Natural killer cell (primary cell): ENCODE results near the gene ANGPTL4. TPM values are rescaled to one million over a fixed set of nuclear protein-coding genes. Genes with fewer than 3 reads are reported as not detected.

Experiments used
- ATAC-seq, 3 donors: fragments of 150-1000 bp in 2 of 3; fragments of 200-7000 bp in 1 of 3; cut with Tn5 transposase; 1 replicate in 1 of 3; 2 replicates in 2 of 3; pipeline ENCODE4 v1.10.0; 2021; ENCODE audit warnings: mild to moderate bottlenecking in 2 of 3, moderate library complexity in 2 of 3
- DNase-seq, 2 donors: peaks; one replicate each; pipeline versions ENCODE4 v3.0.0 to v3.0.0-alpha.2; 2013 to 2021; ENCODE audit warnings: mixed read lengths in 1 of 2
- H3K27ac ChIP-seq: one replicate; pipeline ENCODE4 v1.5.1; 2013; ENCODE audit warnings: mild to moderate bottlenecking, low read length
- H3K27me3 ChIP-seq: one replicate; pipeline ENCODE4 v1.6.1; 2013; ENCODE audit warnings: low read length; ENCODE audit not compliant: control insufficient read depth, insufficient read depth
- H3K36me3 ChIP-seq: one replicate; pipeline ENCODE4 v1.6.1; 2013; ENCODE audit warnings: low read length; ENCODE audit not compliant: control insufficient read depth, insufficient read depth
- H3K4me1 ChIP-seq: one replicate; pipeline ENCODE4 v1.6.1; 2013; ENCODE audit warnings: low read length; ENCODE audit not compliant: control insufficient read depth, insufficient read depth
- H3K4me3 ChIP-seq: one replicate; pipeline ENCODE4 v1.5.1; 2013; ENCODE audit warnings: low read length
- H3K9me3 ChIP-seq: one replicate; pipeline ENCODE4 v1.6.1; 2013; ENCODE audit warnings: low read length; ENCODE audit not compliant: control insufficient read depth, insufficient read depth
- H3K27ac Mint-ChIP-seq, 2 donors: one replicate each; pipeline ENCODE4 v1.8.0; 2022; ENCODE audit warnings: mild to moderate bottlenecking in 2 of 2, mixed read lengths in 2 of 2, moderate library complexity in 1 of 2
- H3K27me3 Mint-ChIP-seq, 2 donors: one replicate each; pipeline ENCODE4 v1.8.0; 2022; ENCODE audit warnings: low read depth in 2 of 2, mixed read lengths in 2 of 2
- H3K36me3 Mint-ChIP-seq: one replicate; pipeline ENCODE4 v1.8.0; 2022; ENCODE audit warnings: mixed read lengths
- H3K4me1 Mint-ChIP-seq, 2 donors: one replicate each; pipeline ENCODE4 v1.8.0; 2022; ENCODE audit warnings: mixed read lengths in 2 of 2
- H3K4me3 Mint-ChIP-seq: one replicate; pipeline ENCODE4 v1.8.0; 2022; ENCODE audit warnings: mild to moderate bottlenecking, moderate library complexity, mixed read lengths
- H3K9me3 Mint-ChIP-seq, 2 donors: one replicate each; pipeline ENCODE4 v1.8.0; 2022; ENCODE audit warnings: mixed read lengths in 2 of 2
- CTCF ChIP-seq: fragments of 200-600 bp; IDR thresholded peaks from one replicate; pipeline ENCODE4 v1.8.0; 2022; ENCODE audit warnings: antibody characterized with exemption
- WGBS: methylation state at CpG from one replicate; pipeline ENCODE4 v1.1.7; 2013; ENCODE audit warnings: missing lambda C conversion rate; ENCODE audit not compliant: insufficient coverage; 5-methylcytosine and 5-hydroxymethylcytosine counted together
- intact Hi-C: fragments of 100-400 bp; cut with micrococcal nuclease; formaldehyde crosslinking; loops from one replicate; pipeline ENCODE4 v1.14.2; 2022
- total RNA-seq, 4 donors: library from RNA; stranded (reverse); fragments of 120-200 nt in 1 of 4; gene quantifications; one replicate each; pipeline versions ENCODE4 v1.2.3 to v1.2.4, GENCODE V29; 2013 to 2022

Gene ANGPTL4
- total RNA-seq, 3 donors from 2014 or later (not counting 1 experiment from before 2014, with no cell fraction given): not detected

GRCh38 chr19:8389891-8390616, 26.1 kb downstream of the ANGPTL4 start, which contains the start of gene RAB11B:
TSS of gene RAB11B (plus strand) at chr19:8390360. CDS start at chr19:8390417, 57 bp downstream.
- peak within 1 kb of the TSS; percentile 94 for H3K27ac Mint-ChIP-seq
- intact Hi-C loops: loop anchor here (1.0 kb wide), 3 partner anchors 23 to 202 kb away; partner anchors contain the start of genes HNRNPM and MARCHF2
- H3K27me3 ChIP-seq: no peaks in the 10 kb centered on the region
- TF ChIP-seq CTCF: no peak
- H3K4me1 Mint-ChIP-seq: peaks cover 16 to 33% of the 10 kb centered on the region in 2 donors
- H3K4me3 ChIP-seq: peak within 1 kb of the TSS; percentile 49
- H3K4me1 ChIP-seq: peaks cover 34% of the 10 kb centered on the region
- WGBS: under 1% methylated on average over 70 of the region's 70 CpGs
- no peaks in the 10 kb centered on the region for H3K9me3 ChIP-seq
- peak within 1 kb of the TSS; percentile 92 for H3K27ac ChIP-seq
- peak; percentile 95 to 99 for DNase-seq
- H3K9me3 Mint-ChIP-seq: no peaks in the 10 kb centered on the region
- no peaks in the 10 kb centered on the region for H3K36me3 Mint-ChIP-seq
- H3K4me3 Mint-ChIP-seq: peak within 1 kb of the TSS; percentile 98
- H3K36me3 ChIP-seq: no peaks in the 10 kb centered on the region
- ATAC-seq: peak; percentile 85 to 96 (median 87)
- no peaks in the 10 kb centered on the region for H3K27me3 Mint-ChIP-seq

- Histone ChIP-seq H3K4me1 (peaks cover 34% of the 10 kb centered on the region), H3K27ac (peak overlapping the region; percentile 92), H3K36me3 (no peaks in the 10 kb centered on the region), H3K27me3 (no peaks in the 10 kb centered on the region), H3K4me3 (peak overlapping the region; percentile 49), H3K9me3 (no peaks in the 10 kb centered on the region)
- peak overlapping the region; percentile 94 for H3K27ac Mint-ChIP-seq
- H3K9me3 Mint-ChIP-seq: no peaks in the 10 kb centered on the region
- intact Hi-C loops: loop anchor here (1.0 kb wide), 3 partner anchors 23 to 202 kb away; partner anchors contain the start of genes HNRNPM and MARCHF2
- H3K4me3 Mint-ChIP-seq: peak overlapping the region; percentile 98
- H3K36me3 Mint-ChIP-seq: no peaks in the 10 kb centered on the region
- peaks cover 16 to 33% of the 10 kb centered on the region in 2 donors for H3K4me1 Mint-ChIP-seq
- under 1% methylated on average over 28 of the region's 28 CpGs for WGBS
- no peaks in the 10 kb centered on the region for H3K27me3 Mint-ChIP-seq
- TF ChIP-seq CTCF: no peak
- ATAC-seq: peak; percentile 63 to 84 (median 67)
- peak; percentile 88 to 92 for DNase-seq
Measured at GRCh38 chr19:8390617-8390981, 26.6 kb downstream of the ANGPTL4 start.

- H3K4me1 Mint-ChIP-seq: peaks cover 20 to 38% of the 10 kb centered on the region in 2 donors
- H3K36me3 Mint-ChIP-seq: no peaks in the 10 kb centered on the region
- TF ChIP-seq CTCF: no peak
- H3K9me3 ChIP-seq: no peaks in the 10 kb centered on the region
- no peak overlapping the region for H3K4me3 ChIP-seq
- peak overlapping the region; percentile 94 for H3K27ac Mint-ChIP-seq
- DNase-seq (peak in 1 of 2 donors; percentile 27), ATAC-seq (no peak)
- H3K27me3 Mint-ChIP-seq: no peaks in the 10 kb centered on the region
- peak overlapping the region; percentile 92 for H3K27ac ChIP-seq
- 59% methylated on average over 23 of the region's 23 CpGs for WGBS
- peak overlapping the region; percentile 98 for H3K4me3 Mint-ChIP-seq
- H3K9me3 Mint-ChIP-seq: no peaks in the 10 kb centered on the region
- no peaks in the 10 kb centered on the region for H3K36me3 ChIP-seq
- intact Hi-C loops: no loop called here
- no peaks in the 10 kb centered on the region for H3K27me3 ChIP-seq
- H3K4me1 ChIP-seq: peaks cover 39% of the 10 kb centered on the region
Measured at GRCh38 chr19:8391198-8392016, 27.5 kb downstream of the ANGPTL4 start.
